HL-60 (cell line): ENCODE data around the gene SEC63.

Experiments
- DNase-seq, 2 experiments: peaks; one replicate each; pipeline ENCODE4 v3.0.0-alpha.2; 2010 to 2020; ENCODE audit warnings: low read depth in 1 of 2, low spot score in 1 of 2
- H3K27ac ChIP-seq: fragments of 250-450 bp; sonication (Bioruptor Pico); replicated peaks from 2 replicates; pipeline ENCODE4 v1.5.1; 2020; ENCODE audit warnings: mild to moderate bottlenecking, moderate library complexity
- H3K27me3 ChIP-seq: fragments of 250-450 bp; sonication (Bioruptor Pico); 2 replicates; pipeline ENCODE4 v1.5.1; 2021; ENCODE audit warnings: mild to moderate bottlenecking, moderate library complexity; ENCODE audit not compliant: insufficient read depth, poor library complexity, severe bottlenecking
- H3K4me3 ChIP-seq: replicated peaks from 2 replicates; pipeline ENCODE4 v1.5.1; 2011; ENCODE audit warnings: mild to moderate bottlenecking, control low read depth, low read length; ENCODE audit not compliant: insufficient read depth
- GABPA ChIP-seq: IDR thresholded peaks from 2 replicates; pipeline ENCODE4 v1.6.1; 2012; ENCODE audit warnings: low read depth
- POLR2AphosphoS5 ChIP-seq: IDR thresholded peaks from 2 replicates; pipeline ENCODE4 v1.6.1; 2012; ENCODE audit warnings: low read depth
- SPI1 ChIP-seq: IDR thresholded peaks from 2 replicates; pipeline ENCODE4 v1.6.1; 2012; ENCODE audit warnings: low read depth, mild to moderate bottlenecking, borderline replicate concordance
- TF ChIP-seq, protein P1 (sequence below): IDR thresholded peaks from 2 replicates; pipeline ENCODE4 v1.6.1; 2012; ENCODE audit warnings: low read depth; ENCODE audit not compliant: insufficient replicate concordance
- TF ChIP-seq, protein P2 (sequence below): IDR thresholded peaks from one replicate; pipeline ENCODE4 v1.5.1; 2011; ENCODE audit warnings: low read length, control low read depth, inconsistent platforms; ENCODE audit not compliant: insufficient read depth

The SEC63 gene

DNA sequence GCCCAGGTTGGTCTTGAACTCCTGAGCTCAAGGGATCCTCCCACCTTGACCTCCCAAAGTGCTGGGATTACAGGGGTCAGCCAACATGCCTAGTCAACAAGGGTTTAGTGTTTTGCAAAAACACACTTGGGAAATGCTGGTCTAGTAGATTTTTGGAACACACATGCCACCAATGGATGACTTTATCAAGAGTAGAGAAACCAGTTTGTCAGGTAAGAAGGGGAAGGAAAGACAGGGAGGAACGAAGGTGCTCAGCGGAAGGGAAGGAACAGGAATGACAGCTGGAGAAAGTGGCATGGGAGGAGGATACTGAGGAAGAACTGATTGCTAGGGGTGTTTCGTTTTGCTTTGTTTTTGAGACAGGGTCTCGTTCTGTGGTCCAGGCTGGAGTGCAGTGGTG, 15.6 kb upstream of the SEC63 start:
- no peak for DNase-seq
- no peak overlapping the region for H3K4me3 ChIP-seq
- TF ChIP-seq, protein P1, sequence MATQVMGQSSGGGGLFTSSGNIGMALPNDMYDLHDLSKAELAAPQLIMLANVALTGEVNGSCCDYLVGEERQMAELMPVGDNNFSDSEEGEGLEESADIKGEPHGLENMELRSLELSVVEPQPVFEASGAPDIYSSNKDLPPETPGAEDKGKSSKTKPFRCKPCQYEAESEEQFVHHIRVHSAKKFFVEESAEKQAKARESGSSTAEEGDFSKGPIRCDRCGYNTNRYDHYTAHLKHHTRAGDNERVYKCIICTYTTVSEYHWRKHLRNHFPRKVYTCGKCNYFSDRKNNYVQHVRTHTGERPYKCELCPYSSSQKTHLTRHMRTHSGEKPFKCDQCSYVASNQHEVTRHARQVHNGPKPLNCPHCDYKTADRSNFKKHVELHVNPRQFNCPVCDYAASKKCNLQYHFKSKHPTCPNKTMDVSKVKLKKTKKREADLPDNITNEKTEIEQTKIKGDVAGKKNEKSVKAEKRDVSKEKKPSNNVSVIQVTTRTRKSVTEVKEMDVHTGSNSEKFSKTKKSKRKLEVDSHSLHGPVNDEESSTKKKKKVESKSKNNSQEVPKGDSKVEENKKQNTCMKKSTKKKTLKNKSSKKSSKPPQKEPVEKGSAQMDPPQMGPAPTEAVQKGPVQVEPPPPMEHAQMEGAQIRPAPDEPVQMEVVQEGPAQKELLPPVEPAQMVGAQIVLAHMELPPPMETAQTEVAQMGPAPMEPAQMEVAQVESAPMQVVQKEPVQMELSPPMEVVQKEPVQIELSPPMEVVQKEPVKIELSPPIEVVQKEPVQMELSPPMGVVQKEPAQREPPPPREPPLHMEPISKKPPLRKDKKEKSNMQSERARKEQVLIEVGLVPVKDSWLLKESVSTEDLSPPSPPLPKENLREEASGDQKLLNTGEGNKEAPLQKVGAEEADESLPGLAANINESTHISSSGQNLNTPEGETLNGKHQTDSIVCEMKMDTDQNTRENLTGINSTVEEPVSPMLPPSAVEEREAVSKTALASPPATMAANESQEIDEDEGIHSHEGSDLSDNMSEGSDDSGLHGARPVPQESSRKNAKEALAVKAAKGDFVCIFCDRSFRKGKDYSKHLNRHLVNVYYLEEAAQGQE: no peak
- TF ChIP-seq POLR2AphosphoS5 (no peak), GABPA (no peak), SPI1 (no peak)
- TF ChIP-seq, protein P2, sequence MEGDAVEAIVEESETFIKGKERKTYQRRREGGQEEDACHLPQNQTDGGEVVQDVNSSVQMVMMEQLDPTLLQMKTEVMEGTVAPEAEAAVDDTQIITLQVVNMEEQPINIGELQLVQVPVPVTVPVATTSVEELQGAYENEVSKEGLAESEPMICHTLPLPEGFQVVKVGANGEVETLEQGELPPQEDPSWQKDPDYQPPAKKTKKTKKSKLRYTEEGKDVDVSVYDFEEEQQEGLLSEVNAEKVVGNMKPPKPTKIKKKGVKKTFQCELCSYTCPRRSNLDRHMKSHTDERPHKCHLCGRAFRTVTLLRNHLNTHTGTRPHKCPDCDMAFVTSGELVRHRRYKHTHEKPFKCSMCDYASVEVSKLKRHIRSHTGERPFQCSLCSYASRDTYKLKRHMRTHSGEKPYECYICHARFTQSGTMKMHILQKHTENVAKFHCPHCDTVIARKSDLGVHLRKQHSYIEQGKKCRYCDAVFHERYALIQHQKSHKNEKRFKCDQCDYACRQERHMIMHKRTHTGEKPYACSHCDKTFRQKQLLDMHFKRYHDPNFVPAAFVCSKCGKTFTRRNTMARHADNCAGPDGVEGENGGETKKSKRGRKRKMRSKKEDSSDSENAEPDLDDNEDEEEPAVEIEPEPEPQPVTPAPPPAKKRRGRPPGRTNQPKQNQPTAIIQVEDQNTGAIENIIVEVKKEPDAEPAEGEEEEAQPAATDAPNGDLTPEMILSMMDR: no peak
- H3K27ac ChIP-seq: no peak overlapping the region
- no peaks in the 10 kb centered on the region for H3K27me3 ChIP-seq

- H3K4me3 ChIP-seq: no peak overlapping the region
- TF ChIP-seq SPI1 (no peak), GABPA (no peak), POLR2AphosphoS5 (no peak)
- TF ChIP-seq, protein P1: no peak
- TF ChIP-seq, protein P2: no peak
- no peak for DNase-seq
- no peak overlapping the region for H3K27ac ChIP-seq
- no peaks in the 10 kb centered on the region for H3K27me3 ChIP-seq
Measured at GRCh38 chr6:107972413-107973096, 14.5 kb upstream of the SEC63 start.

- TF ChIP-seq SPI1 (no peak), GABPA (no peak), POLR2AphosphoS5 (no peak)
- TF ChIP-seq, protein P2: no peak
- TF ChIP-seq, protein P1: no peak
- H3K27ac ChIP-seq: no peak overlapping the region
- H3K27me3 ChIP-seq: no peaks in the 10 kb centered on the region
Measured at GRCh38 chr6:107971181-107971580, 13.2 kb upstream of the SEC63 start.

More at GRCh38 chr6:107971181-107971580, 13.2 kb upstream of the SEC63 start:
- no peak overlapping the region for H3K4me3 ChIP-seq
- no peak for DNase-seq
